ENCODE results near the gene MAGI2. TPM values are rescaled to one million over a fixed set of nuclear protein-coding genes. Genes with fewer than 3 reads are reported as not detected.
"Not testable (repeated sequence)": the region's sequence is repeated elsewhere in the genome, so short reads cannot be mapped to it uniquely, and the experiment has no call there.

The MAGI2 gene
- total RNA-seq, 1 experiment from 2014 or later = 0.52 TPM

- no peak for TF ChIP-seq CTCF (IDR thresholded peaks at IDR 0.05; ENCODE audit: unreplicated experiment)
- intact Hi-C loops (cut with micrococcal nuclease; ENCODE audit: unreplicated experiment) = loop anchor here (2.0 kb wide), 2 partner anchors 339 to 591 kb away; no protein-coding TSS in a partner anchor
- no peak for DNase-seq
- Mint-ChIP-seq H3K27me3 (ENCODE audit: unreplicated experiment) (no peaks in the 10 kb centered on the region), H3K9me3 (ENCODE audit: low read depth, unreplicated experiment) (no peaks in the 10 kb centered on the region), H3K27ac (ENCODE audit: unreplicated experiment) (no peak overlapping the region), H3K4me3 (ENCODE audit: low read depth, unreplicated experiment) (no peak overlapping the region), H3K4me1 (ENCODE audit: low read depth, unreplicated experiment) (no peaks in the 10 kb centered on the region), H3K36me3 (ENCODE audit: insufficient read depth, unreplicated experiment) (no peaks in the 10 kb centered on the region)
- CTCF ChIA-PET = interaction anchor here (0.5 kb wide), 1 partner anchor 442 kb away, joined by 6 read pairs; no protein-coding TSS in a partner anchor
- BruUV-seq (replicated peaks) = no TSS peak
Measured at GRCh38 chr7:78585980-78586379, 867.5 kb downstream of the MAGI2 start.

GRCh38 chr7:78578686-78579085, 874.8 kb downstream of the MAGI2 start:
- no peaks in the 10 kb centered on the region for H3K9me3 Mint-ChIP-seq (ENCODE audit: low read depth, unreplicated experiment)
- H3K4me3 Mint-ChIP-seq (ENCODE audit: low read depth, unreplicated experiment) = no peak overlapping the region
- no peaks in the 10 kb centered on the region for H3K4me1 Mint-ChIP-seq (ENCODE audit: low read depth, unreplicated experiment)
- no peak for TF ChIP-seq CTCF (IDR thresholded peaks at IDR 0.05; ENCODE audit: unreplicated experiment)
- no TSS peak for BruUV-seq (replicated peaks)
- intact Hi-C loops (cut with micrococcal nuclease; ENCODE audit: unreplicated experiment) = no loop called here
- H3K27ac Mint-ChIP-seq (ENCODE audit: unreplicated experiment) = no peak overlapping the region
- H3K27me3 Mint-ChIP-seq (ENCODE audit: unreplicated experiment) = no peaks in the 10 kb centered on the region
- DNase-seq = no peak
- no peaks in the 10 kb centered on the region for H3K36me3 Mint-ChIP-seq (ENCODE audit: insufficient read depth, unreplicated experiment)
- CTCF ChIA-PET = no interaction called here

- BruUV-seq (replicated peaks); H3K27ac Mint-ChIP-seq (ENCODE audit: unreplicated experiment); H3K9me3 Mint-ChIP-seq (ENCODE audit: low read depth, unreplicated experiment); H3K4me1 Mint-ChIP-seq (ENCODE audit: low read depth, unreplicated experiment); CTCF ChIA-PET; H3K36me3 Mint-ChIP-seq (ENCODE audit: insufficient read depth, unreplicated experiment); H3K4me3 Mint-ChIP-seq (ENCODE audit: low read depth, unreplicated experiment); intact Hi-C loops (cut with micrococcal nuclease; ENCODE audit: unreplicated experiment); DNase-seq; H3K27me3 Mint-ChIP-seq (ENCODE audit: unreplicated experiment): not testable (repeated sequence)
Measured at GRCh38 chr7:78577174-78577952, 876.1 kb downstream of the MAGI2 start.

- H3K4me3 Mint-ChIP-seq (ENCODE audit: low read depth, unreplicated experiment) = no peak overlapping the region
- no peak for DNase-seq
- CTCF ChIA-PET = no interaction called here
- H3K4me1 Mint-ChIP-seq (ENCODE audit: low read depth, unreplicated experiment) = no peaks in the 10 kb centered on the region
- TF ChIP-seq CTCF (IDR thresholded peaks at IDR 0.05; ENCODE audit: unreplicated experiment) = no peak
- no peak overlapping the region for H3K27ac Mint-ChIP-seq (ENCODE audit: unreplicated experiment)
- H3K36me3 Mint-ChIP-seq (ENCODE audit: insufficient read depth, unreplicated experiment) = no peaks in the 10 kb centered on the region
- H3K27me3 Mint-ChIP-seq (ENCODE audit: unreplicated experiment) = no peaks in the 10 kb centered on the region
- no peaks in the 10 kb centered on the region for H3K9me3 Mint-ChIP-seq (ENCODE audit: low read depth, unreplicated experiment)
- BruUV-seq (replicated peaks) = no TSS peak
- intact Hi-C loops (cut with micrococcal nuclease; ENCODE audit: unreplicated experiment) = no loop called here
Measured at GRCh38 chr7:78576236-78576635, 877.2 kb downstream of the MAGI2 start.

GRCh38 chr7:78571292-78571691, 882.2 kb downstream of the MAGI2 start:
- H3K9me3 Mint-ChIP-seq (ENCODE audit: low read depth, unreplicated experiment) = no peaks in the 10 kb centered on the region
- H3K27ac Mint-ChIP-seq (ENCODE audit: unreplicated experiment) = no peak overlapping the region
- H3K4me1 Mint-ChIP-seq (ENCODE audit: low read depth, unreplicated experiment) = no peaks in the 10 kb centered on the region
- H3K36me3 Mint-ChIP-seq (ENCODE audit: insufficient read depth, unreplicated experiment) = no peaks in the 10 kb centered on the region
- intact Hi-C loops (cut with micrococcal nuclease; ENCODE audit: unreplicated experiment) = no loop called here
- no peak for DNase-seq
- CTCF ChIA-PET = interaction anchor here (0.6 kb wide), 1 partner anchor 1100 kb away, joined by 3 read pairs; no protein-coding TSS in a partner anchor
- no TSS peak for BruUV-seq (replicated peaks)
- H3K27me3 Mint-ChIP-seq (ENCODE audit: unreplicated experiment) = no peaks in the 10 kb centered on the region
- H3K4me3 Mint-ChIP-seq (ENCODE audit: low read depth, unreplicated experiment) = no peak overlapping the region
- no peak for TF ChIP-seq CTCF (IDR thresholded peaks at IDR 0.05; ENCODE audit: unreplicated experiment)
